Type B pancreatic cell (in vitro differentiated cells): Measurements from ENCODE around the gene OSMR. TPM values are rescaled to one million over a fixed set of nuclear protein-coding genes. Genes with fewer than 3 reads are reported as not detected.

Experiments used
- DNase-seq: peaks from one replicate; pipeline ENCODE4 v3.0.0; 2021; ENCODE audit warnings: mixed read lengths; ENCODE audit not compliant: unreplicated experiment; ENCODE audit errors: extremely low spot score
- H3K27ac Mint-ChIP-seq: 2 replicates; pipeline ENCODE4 v1.8.0; 2021; ENCODE audit warnings: mild to moderate bottlenecking, mixed read lengths
- H3K27me3 Mint-ChIP-seq: 2 replicates; pipeline ENCODE4 v1.8.0; 2021; ENCODE audit warnings: mixed read lengths
- H3K36me3 Mint-ChIP-seq: 2 replicates; pipeline ENCODE4 v1.8.0; 2021; ENCODE audit warnings: mixed read lengths
- H3K4me1 Mint-ChIP-seq: one replicate; pipeline ENCODE4 v1.8.0; 2021; ENCODE audit warnings: mixed read lengths; ENCODE audit not compliant: unreplicated experiment
- H3K4me3 Mint-ChIP-seq: 2 replicates; pipeline ENCODE4 v1.8.0; 2021; ENCODE audit warnings: mild to moderate bottlenecking, mixed read lengths
- H3K9me3 Mint-ChIP-seq: 2 replicates; pipeline ENCODE4 v1.8.0; 2021; ENCODE audit warnings: mixed read lengths
- CTCF ChIP-seq: fragments of 200-600 bp; sonication (generic); conservative IDR thresholded peaks from 2 replicates; pipeline ENCODE4 v1.5.0; 2021; ENCODE audit warnings: antibody characterized with exemption, mild to moderate bottlenecking
- total RNA-seq: library from RNA; stranded (reverse); gene quantifications from 2 replicates; pipeline ENCODE4 v1.2.1, GENCODE V29; 2021; ENCODE audit warnings: low replicate concordance

Gene OSMR
- total RNA-seq, 1 donor from 2014 or later: 1.3 TPM

GRCh38 chr5:38832810-38833209, 13.0 kb upstream of the OSMR start:
- peaks cover 16% of the 10 kb centered on the region for H3K27me3 Mint-ChIP-seq
- H3K4me3 Mint-ChIP-seq: no peak overlapping the region
- no peaks in the 10 kb centered on the region for H3K9me3 Mint-ChIP-seq
- no peaks in the 10 kb centered on the region for H3K4me1 Mint-ChIP-seq
- DNase-seq: no peak
- H3K36me3 Mint-ChIP-seq: no peaks in the 10 kb centered on the region
- no peak for TF ChIP-seq CTCF
- H3K27ac Mint-ChIP-seq: no peak overlapping the region

- no peaks in the 10 kb centered on the region for H3K9me3 Mint-ChIP-seq
- peaks cover 13% of the 10 kb centered on the region for H3K27me3 Mint-ChIP-seq
- no peaks in the 10 kb centered on the region for H3K4me1 Mint-ChIP-seq
- H3K27ac Mint-ChIP-seq: no peak overlapping the region
- no peaks in the 10 kb centered on the region for H3K36me3 Mint-ChIP-seq
- TF ChIP-seq CTCF: no peak
- DNase-seq: no peak
- no peak overlapping the region for H3K4me3 Mint-ChIP-seq
These were observed 9.9 kb upstream of the OSMR start for GRCh38 chr5:38835887-38836286.

GRCh38 chr5:38837416-38837815, 8.4 kb upstream of the OSMR start:
- DNase-seq: no peak
- Mint-ChIP-seq H3K9me3 (peaks cover under 1% of the 10 kb centered on the region), H3K27me3 (peaks cover 11% of the 10 kb centered on the region), H3K36me3 (no peaks in the 10 kb centered on the region), H3K4me3 (no peak overlapping the region), H3K4me1 (no peaks in the 10 kb centered on the region), H3K27ac (no peak overlapping the region)
- no peak for TF ChIP-seq CTCF

DNA sequence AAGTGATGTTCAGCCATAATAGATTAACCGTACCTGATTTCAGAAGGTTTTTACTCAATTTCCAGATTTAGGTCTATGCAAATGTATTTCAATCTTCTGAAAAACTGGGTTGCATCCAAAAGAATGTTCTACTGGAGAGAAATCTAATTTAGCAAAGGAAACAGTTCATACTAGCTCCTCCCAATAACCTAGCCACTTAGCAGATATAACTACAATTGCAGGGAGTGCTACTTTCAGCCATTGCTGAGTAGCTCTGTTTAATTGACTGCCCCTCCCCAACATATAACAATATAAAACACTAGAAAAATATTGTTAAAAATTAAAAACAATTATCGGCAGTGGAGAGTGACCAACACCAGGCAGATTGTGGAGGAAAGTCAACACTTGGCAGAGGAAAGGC, 7.9 kb upstream of the OSMR start:
- Mint-ChIP-seq H3K4me1 (no peaks in the 10 kb centered on the region), H3K9me3 (peaks cover 3% of the 10 kb centered on the region), H3K36me3 (no peaks in the 10 kb centered on the region), H3K4me3 (no peak overlapping the region), H3K27ac (no peak overlapping the region), H3K27me3 (peaks cover 16% of the 10 kb centered on the region)
- TF ChIP-seq CTCF: no peak
- DNase-seq: no peak

DNA sequence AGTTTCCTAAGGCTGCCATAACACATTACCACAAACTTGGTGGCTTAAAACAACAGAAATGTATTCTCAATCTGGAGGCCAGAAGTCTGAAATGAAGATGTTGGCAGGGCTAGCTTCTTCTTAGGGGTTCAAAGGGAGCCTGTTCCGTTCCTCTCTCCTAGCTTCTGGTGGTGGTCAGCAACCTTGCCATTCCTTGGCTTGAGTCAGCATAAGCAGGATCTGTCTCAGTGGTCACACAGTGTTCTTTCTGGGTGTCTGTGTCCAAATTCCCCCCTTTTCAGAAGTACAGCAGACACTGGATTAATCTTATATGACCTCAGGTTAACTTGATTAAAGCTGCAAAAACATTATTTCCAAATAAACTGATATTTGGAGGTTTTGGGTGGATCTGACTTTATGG, 2.1 kb upstream of the OSMR start:
- DNase-seq: no peak
- Mint-ChIP-seq H3K4me3 (no peak overlapping the region), H3K27ac (no peak overlapping the region), H3K36me3 (no peaks in the 10 kb centered on the region), H3K4me1 (peaks cover 4% of the 10 kb centered on the region), H3K9me3 (peaks cover 3% of the 10 kb centered on the region), H3K27me3 (peaks cover 62% of the 10 kb centered on the region)
- no peak for TF ChIP-seq CTCF

DNA sequence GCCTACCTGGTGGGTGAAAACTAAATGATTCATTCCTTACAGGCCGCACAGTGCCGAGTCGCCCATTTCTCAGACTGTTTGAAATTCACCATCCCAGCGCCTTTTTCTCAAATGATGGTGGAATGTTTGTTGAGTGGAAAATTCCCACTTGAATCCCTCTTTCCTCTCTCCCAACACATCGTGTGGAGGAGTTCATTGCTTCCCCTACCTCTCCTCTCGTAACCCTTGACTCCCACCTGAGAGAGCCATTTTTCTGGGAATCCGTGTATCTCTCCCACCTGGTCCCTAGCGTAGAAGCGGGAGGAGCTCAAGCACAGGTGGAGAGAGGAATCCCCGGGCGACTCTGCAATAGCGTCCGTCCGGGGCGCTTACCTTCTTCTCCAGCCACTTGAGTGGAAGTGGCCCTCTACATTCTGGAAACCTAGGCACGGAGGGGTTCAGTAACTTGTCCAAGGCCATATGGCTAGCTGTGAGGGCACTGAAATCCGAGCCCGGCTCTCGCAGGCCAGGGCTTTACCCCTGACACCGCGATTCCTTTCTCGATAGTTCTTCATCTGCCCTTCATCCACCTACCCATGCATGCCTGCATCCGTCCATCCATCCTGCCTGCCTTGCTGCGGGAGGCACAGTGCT, 683 bp downstream of the OSMR start:
- H3K27me3 Mint-ChIP-seq: peaks cover 69% of the 10 kb centered on the region
- H3K27ac Mint-ChIP-seq: peak overlapping the region; percentile 57
- peaks cover 3% of the 10 kb centered on the region for H3K9me3 Mint-ChIP-seq
- peak overlapping the region; percentile 87 for H3K4me3 Mint-ChIP-seq
- TF ChIP-seq CTCF: no peak
- no peaks in the 10 kb centered on the region for H3K36me3 Mint-ChIP-seq
- H3K4me1 Mint-ChIP-seq: peaks cover 4% of the 10 kb centered on the region
- DNase-seq: no peak
